OCI-LY3 (cell line): ENCODE data around the gene TRIM28.

ENCODE experiments used
- H2AFZ ChIP-seq: fragments of 200-600, 300-600 bp; shearing (Covaris generic); 2 replicates; pipeline ENCODE4 v1.6.0; 2014; ENCODE audit warnings: antibody characterized with exemption, low read depth, low read length
- H3K27ac ChIP-seq: fragments of 200-600, 300-600 bp; sonication (generic); 2 replicates; pipeline ENCODE4 v1.5.1; 2014; ENCODE audit warnings: mild to moderate bottlenecking, low read length, moderate library complexity, mixed read lengths
- H3K27me3 ChIP-seq: fragments of 200-600, 300-600 bp; sonication (generic); 2 replicates; pipeline ENCODE4 v1.6.1; 2014; ENCODE audit warnings: low read depth, low read length, mixed read lengths
- H3K36me3 ChIP-seq: fragments of 200-600, 300-600 bp; sonication (generic); replicated peaks from 2 replicates; pipeline ENCODE3; 2014; ENCODE audit warnings: low read depth, low read length, mixed read lengths
- H3K4me1 ChIP-seq: fragments of 300-600, 200-600 bp; sonication (generic); 2 replicates; pipeline ENCODE4 v1.6.1; 2014; ENCODE audit warnings: low read length, mixed read lengths
- H3K4me2 ChIP-seq: fragments of 200-600, 300-600 bp; sonication (generic); 2 replicates; pipeline ENCODE4 v1.6.1; 2014; ENCODE audit warnings: low read length, mixed read lengths
- H3K4me3 ChIP-seq: fragments of 300-600, 200-600 bp; sonication (generic); 2 replicates; pipeline ENCODE4 v1.5.1; 2014; ENCODE audit warnings: antibody characterized with exemption, mild to moderate bottlenecking, low read length, moderate library complexity
- H3K79me2 ChIP-seq: fragments of 300-600, 200-600 bp; shearing (Covaris generic); 2 replicates; pipeline ENCODE4 v1.6.1; 2014; ENCODE audit warnings: mild to moderate bottlenecking, low read length, mixed read lengths
- H3K9ac ChIP-seq: fragments of 300-600, 200-600 bp; shearing (Covaris generic); 2 replicates; pipeline ENCODE4 v1.6.0; 2014; ENCODE audit warnings: mild to moderate bottlenecking, low read length, moderate library complexity
- H3K9me3 ChIP-seq: fragments of 200-600, 300-600 bp; shearing (Covaris generic); 2 replicates; pipeline ENCODE4 v1.6.1; 2014; ENCODE audit warnings: low read length, mixed read lengths; ENCODE audit not compliant: insufficient read depth
- H4K20me1 ChIP-seq: fragments of 200-600, 300-600 bp; sonication (generic); 2 replicates; pipeline ENCODE4 v1.6.1; 2016; ENCODE audit warnings: low read length, mixed read lengths; ENCODE audit not compliant: insufficient read depth
- EZH2phosphoT487 ChIP-seq: fragments of 200-600 bp; shearing (Covaris generic); IDR thresholded peaks from 2 replicates; pipeline ENCODE4 v1.6.1; 2018; ENCODE audit warnings: antibody characterized with exemption, mixed run types, low read depth
- TF ChIP-seq, protein P1 (sequence below): fragments of 200-600, 300-600 bp; sonication (generic); IDR thresholded peaks from 2 replicates; pipeline ENCODE4 v1.5.1; 2014; ENCODE audit warnings: antibody characterized with exemption, low read length, low read depth

The TRIM28 gene

DNA sequence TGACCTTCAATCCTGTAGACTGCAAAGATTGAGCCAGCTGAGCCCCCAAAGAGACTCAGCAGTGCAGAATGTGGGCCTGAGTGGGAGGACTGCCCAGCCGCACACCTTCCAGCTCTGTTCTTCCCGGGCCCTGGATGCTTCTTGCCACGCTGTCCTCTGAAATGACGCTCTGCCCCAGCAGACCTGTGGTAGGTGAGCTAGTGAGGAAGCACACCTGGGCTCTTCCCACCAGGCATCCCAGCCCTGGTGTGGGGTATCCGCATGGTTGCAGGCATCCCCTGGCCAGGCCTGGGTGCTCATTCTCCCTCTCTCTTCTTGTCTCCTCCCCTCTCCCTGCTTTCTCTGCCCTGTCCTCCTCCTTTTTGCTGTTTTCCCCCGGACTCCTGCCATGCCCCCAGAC, 39.1 kb downstream of the TRIM28 start:
- Histone ChIP-seq H2AFZ (no peak overlapping the region), H3K4me3 (no peak overlapping the region), H4K20me1 (no peaks in the 10 kb centered on the region; the same call in 1 of the 2 replicates), H3K4me1 (peaks cover 11% of the 10 kb centered on the region; the same call in 1 of the 2 replicates), H3K9ac (no peak overlapping the region), H3K27ac (no peak overlapping the region), H3K36me3 (peaks cover 21% of the 10 kb centered on the region), H3K9me3 (no peaks in the 10 kb centered on the region), H3K79me2 (peaks cover 14% of the 10 kb centered on the region), H3K4me2 (no peak overlapping the region), H3K27me3 (no peaks in the 10 kb centered on the region)
- TF ChIP-seq, protein P1, sequence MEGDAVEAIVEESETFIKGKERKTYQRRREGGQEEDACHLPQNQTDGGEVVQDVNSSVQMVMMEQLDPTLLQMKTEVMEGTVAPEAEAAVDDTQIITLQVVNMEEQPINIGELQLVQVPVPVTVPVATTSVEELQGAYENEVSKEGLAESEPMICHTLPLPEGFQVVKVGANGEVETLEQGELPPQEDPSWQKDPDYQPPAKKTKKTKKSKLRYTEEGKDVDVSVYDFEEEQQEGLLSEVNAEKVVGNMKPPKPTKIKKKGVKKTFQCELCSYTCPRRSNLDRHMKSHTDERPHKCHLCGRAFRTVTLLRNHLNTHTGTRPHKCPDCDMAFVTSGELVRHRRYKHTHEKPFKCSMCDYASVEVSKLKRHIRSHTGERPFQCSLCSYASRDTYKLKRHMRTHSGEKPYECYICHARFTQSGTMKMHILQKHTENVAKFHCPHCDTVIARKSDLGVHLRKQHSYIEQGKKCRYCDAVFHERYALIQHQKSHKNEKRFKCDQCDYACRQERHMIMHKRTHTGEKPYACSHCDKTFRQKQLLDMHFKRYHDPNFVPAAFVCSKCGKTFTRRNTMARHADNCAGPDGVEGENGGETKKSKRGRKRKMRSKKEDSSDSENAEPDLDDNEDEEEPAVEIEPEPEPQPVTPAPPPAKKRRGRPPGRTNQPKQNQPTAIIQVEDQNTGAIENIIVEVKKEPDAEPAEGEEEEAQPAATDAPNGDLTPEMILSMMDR, result no peak
- no peak for TF ChIP-seq EZH2phosphoT487

GRCh38 chr19:58584498-58585441, 40.9 kb downstream of the TRIM28 start:
- H3K27ac ChIP-seq, result no peak overlapping the region; the same call in 1 of the 2 replicates
- H3K9me3 ChIP-seq, result no peaks in the 10 kb centered on the region
- H4K20me1 ChIP-seq, result no peaks in the 10 kb centered on the region; the same call in 1 of the 2 replicates
- H3K79me2 ChIP-seq, result no peaks in the 10 kb centered on the region
- H3K4me2 ChIP-seq, result no peak overlapping the region
- peaks cover 18% of the 10 kb centered on the region for H3K36me3 ChIP-seq
- H3K27me3 ChIP-seq, result no peaks in the 10 kb centered on the region
- no peak for TF ChIP-seq EZH2phosphoT487
- TF ChIP-seq, protein P1, result no peak
- no peak overlapping the region for H3K9ac ChIP-seq
- no peak overlapping the region for H3K4me3 ChIP-seq
- peaks cover 11% of the 10 kb centered on the region; the same call in 1 of the 2 replicates for H3K4me1 ChIP-seq
- H2AFZ ChIP-seq, result no peak overlapping the region

GRCh38 chr19:58585442-58586132, 41.7 kb downstream of the TRIM28 start:
- Histone ChIP-seq H4K20me1 (no peaks in the 10 kb centered on the region; the same call in 1 of the 2 replicates), H3K4me2 (no peak overlapping the region), H3K9me3 (no peaks in the 10 kb centered on the region), H3K4me1 (peaks cover 11% of the 10 kb centered on the region; the same call in 1 of the 2 replicates), H3K4me3 (no peak overlapping the region), H3K27me3 (no peaks in the 10 kb centered on the region), H2AFZ (no peak overlapping the region), H3K79me2 (no peaks in the 10 kb centered on the region), H3K9ac (no peak overlapping the region), H3K27ac (no peak overlapping the region), H3K36me3 (peaks cover 18% of the 10 kb centered on the region)
- TF ChIP-seq, protein P1, result no peak
- TF ChIP-seq EZH2phosphoT487, result no peak
